ENCODE data around the gene PGAP2. TPM values are rescaled to one million over a fixed set of nuclear protein-coding genes. Genes with fewer than 3 reads are reported as not detected.

PGAP2 gene
- total RNA-seq, 2 donors from 2014 or later: 4.4 to 22.5 TPM

DNA sequence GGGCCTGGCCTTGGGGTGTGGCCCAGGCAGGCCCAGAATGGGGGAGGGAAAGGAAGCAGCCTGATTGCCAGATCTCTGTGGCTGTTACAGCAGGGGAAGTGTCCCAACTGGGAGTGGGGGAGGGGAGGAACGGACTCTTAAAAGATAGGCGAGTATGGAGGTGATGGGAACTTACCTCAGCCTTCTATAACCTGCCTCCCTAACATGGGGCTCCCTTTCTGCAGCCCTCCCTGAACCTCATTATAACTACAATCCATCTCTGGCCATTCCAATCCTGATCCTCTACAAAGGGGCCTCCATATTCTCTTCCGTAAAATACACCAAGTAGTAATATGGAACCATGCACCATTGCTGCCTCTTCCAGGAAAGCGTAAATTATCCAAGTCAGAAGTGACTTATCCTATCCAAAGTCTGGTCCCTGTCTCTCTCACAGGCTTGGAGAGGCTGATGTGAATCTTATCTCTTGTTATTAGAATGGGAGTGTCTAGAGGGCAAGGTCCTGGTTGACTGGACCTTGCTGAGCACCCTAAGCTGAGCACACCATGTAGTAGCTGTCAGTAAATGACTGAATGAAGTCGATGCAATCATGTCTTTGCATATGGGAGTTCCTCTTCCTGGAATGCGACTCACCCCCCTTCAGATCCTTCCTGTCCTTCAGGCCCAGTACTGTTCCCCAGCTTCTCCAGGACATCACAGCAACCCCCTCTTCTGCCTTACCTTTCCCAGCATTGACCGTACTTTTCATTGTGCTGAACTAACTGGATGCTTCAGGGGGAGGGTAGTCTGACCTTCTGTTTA, 26.5 kb downstream of the PGAP2 start:
- H3K4me3 ChIP-seq: peak overlapping the region; percentile 11
- TF ChIP-seq, protein P1, sequence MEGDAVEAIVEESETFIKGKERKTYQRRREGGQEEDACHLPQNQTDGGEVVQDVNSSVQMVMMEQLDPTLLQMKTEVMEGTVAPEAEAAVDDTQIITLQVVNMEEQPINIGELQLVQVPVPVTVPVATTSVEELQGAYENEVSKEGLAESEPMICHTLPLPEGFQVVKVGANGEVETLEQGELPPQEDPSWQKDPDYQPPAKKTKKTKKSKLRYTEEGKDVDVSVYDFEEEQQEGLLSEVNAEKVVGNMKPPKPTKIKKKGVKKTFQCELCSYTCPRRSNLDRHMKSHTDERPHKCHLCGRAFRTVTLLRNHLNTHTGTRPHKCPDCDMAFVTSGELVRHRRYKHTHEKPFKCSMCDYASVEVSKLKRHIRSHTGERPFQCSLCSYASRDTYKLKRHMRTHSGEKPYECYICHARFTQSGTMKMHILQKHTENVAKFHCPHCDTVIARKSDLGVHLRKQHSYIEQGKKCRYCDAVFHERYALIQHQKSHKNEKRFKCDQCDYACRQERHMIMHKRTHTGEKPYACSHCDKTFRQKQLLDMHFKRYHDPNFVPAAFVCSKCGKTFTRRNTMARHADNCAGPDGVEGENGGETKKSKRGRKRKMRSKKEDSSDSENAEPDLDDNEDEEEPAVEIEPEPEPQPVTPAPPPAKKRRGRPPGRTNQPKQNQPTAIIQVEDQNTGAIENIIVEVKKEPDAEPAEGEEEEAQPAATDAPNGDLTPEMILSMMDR (IDR thresholded peaks at IDR 0.05): no peak
- H3K27me3 ChIP-seq (replicated peaks; ENCODE audit: insufficient read depth): no peaks in the 10 kb centered on the region
- H3K4me1 ChIP-seq (ENCODE audit: control insufficient read depth in 1 of 2, low read depth in 2 of 2): peaks cover 29 to 53% of the 10 kb centered on the region in 2 donors
- DNase-seq (ENCODE audit: low spot score): no peak
- no peak overlapping the region for H3K27ac ChIP-seq
- no peaks in the 10 kb centered on the region for H3K9me3 ChIP-seq
- peaks cover 6% of the 10 kb centered on the region for H3K36me3 ChIP-seq
- no peak for ATAC-seq (ENCODE audit: insufficient number of reproducible peaks, low FRiP score, low read depth)

GRCh38 chr11:3835751-3836150, 27.4 kb downstream of the PGAP2 start:
- H3K9me3 ChIP-seq: no peaks in the 10 kb centered on the region
- DNase-seq (ENCODE audit: low spot score) (no peak), ATAC-seq (ENCODE audit: insufficient number of reproducible peaks, low FRiP score, low read depth) (no peak)
- TF ChIP-seq, protein P1 (IDR thresholded peaks at IDR 0.05): no peak
- H3K36me3 ChIP-seq: no peaks in the 10 kb centered on the region
- H3K27me3 ChIP-seq (replicated peaks; ENCODE audit: insufficient read depth): no peaks in the 10 kb centered on the region
- H3K4me3 ChIP-seq: no peak overlapping the region
- H3K27ac ChIP-seq: no peak overlapping the region
- H3K4me1 ChIP-seq (ENCODE audit: control insufficient read depth in 1 of 2, low read depth in 2 of 2): peaks cover 29 to 56% of the 10 kb centered on the region in 2 donors

DNA sequence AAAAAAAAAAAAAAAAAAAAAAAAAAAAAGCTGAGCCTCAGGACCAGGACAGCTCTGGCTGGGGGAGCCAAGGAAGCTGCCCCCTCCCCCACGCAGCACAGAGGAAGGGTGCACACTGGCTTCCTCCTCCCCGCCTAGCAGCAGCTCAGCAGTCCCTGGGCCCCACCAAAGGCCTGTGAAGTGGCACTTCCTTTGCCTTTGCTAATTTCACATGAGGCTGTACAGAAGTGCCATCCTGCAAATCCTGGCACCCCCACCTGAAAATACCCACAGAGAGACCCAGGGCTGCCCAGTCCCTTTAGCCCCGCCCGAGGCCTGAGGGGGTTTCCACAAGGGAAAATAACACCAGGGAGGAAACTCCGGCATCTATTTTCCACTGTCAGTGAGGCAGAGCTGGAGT, 28.5 kb downstream of the PGAP2 start:
- H3K27ac ChIP-seq: no peak overlapping the region
- ATAC-seq (ENCODE audit: insufficient number of reproducible peaks, low FRiP score, low read depth): no peak
- DNase-seq (ENCODE audit: low spot score): no peak

GRCh38 chr11:3837793-3838192, 29.4 kb downstream of the PGAP2 start:
- peaks cover 26 to 45% of the 10 kb centered on the region in 2 donors for H3K4me1 ChIP-seq (ENCODE audit: control insufficient read depth in 1 of 2, low read depth in 2 of 2)
- H3K27ac ChIP-seq: peak overlapping the region in 1 of 2 donors; percentile 13
- no peak for DNase-seq (ENCODE audit: low spot score)

More for the DNA sequence above, 28.5 kb downstream of the PGAP2 start:
- peak overlapping the region; percentile 6 for H3K4me3 ChIP-seq
- H3K27me3 ChIP-seq (replicated peaks; ENCODE audit: insufficient read depth): no peaks in the 10 kb centered on the region
- H3K9me3 ChIP-seq: no peaks in the 10 kb centered on the region
- peaks cover 29 to 54% of the 10 kb centered on the region in 2 donors for H3K4me1 ChIP-seq (ENCODE audit: control insufficient read depth in 1 of 2, low read depth in 2 of 2)
- H3K36me3 ChIP-seq: no peaks in the 10 kb centered on the region
- TF ChIP-seq, protein P1 (IDR thresholded peaks at IDR 0.05): no peak

GRCh38 chr11:3838504-3838903, 30.1 kb downstream of the PGAP2 start:
- Histone ChIP-seq H3K27ac (peak overlapping the region in 1 of 2 donors; percentile 22), H3K4me1 (ENCODE audit: control insufficient read depth in 1 of 2, low read depth in 2 of 2) (peaks cover 26 to 45% of the 10 kb centered on the region in 2 donors), H3K36me3 (no peaks in the 10 kb centered on the region), H3K27me3 (replicated peaks; ENCODE audit: insufficient read depth) (no peaks in the 10 kb centered on the region), H3K4me3 (peak overlapping the region; percentile 96), H3K9me3 (no peaks in the 10 kb centered on the region)
- TF ChIP-seq, protein P1 (IDR thresholded peaks at IDR 0.05): no peak
- ATAC-seq (ENCODE audit: insufficient number of reproducible peaks, low FRiP score, low read depth) (no peak), DNase-seq (ENCODE audit: low spot score) (no peak)

More at GRCh38 chr11:3837793-3838192, 29.4 kb downstream of the PGAP2 start:
- TF ChIP-seq, protein P1 (IDR thresholded peaks at IDR 0.05): no peak
- H3K36me3 ChIP-seq: no peaks in the 10 kb centered on the region
- no peaks in the 10 kb centered on the region for H3K27me3 ChIP-seq (replicated peaks; ENCODE audit: insufficient read depth)
- ATAC-seq (ENCODE audit: insufficient number of reproducible peaks, low FRiP score, low read depth): no peak
- peak overlapping the region; percentile 6 for H3K4me3 ChIP-seq
- no peaks in the 10 kb centered on the region for H3K9me3 ChIP-seq
